ENCODE data around the gene R3HCC1L. TPM values are rescaled to one million over a fixed set of nuclear protein-coding genes. Genes with fewer than 3 reads are reported as not detected.

Gene R3HCC1L
- total and polyA plus RNA-seq, 2 of the 4 experiments (the other 2 are of a cell fraction): 8.3 to 14.7 TPM

- ATAC-seq (ENCODE audit: low read depth) (no peak), DNase-seq (no peak)
- no peak overlapping the region for H2BK5ac ChIP-seq (ENCODE audit: low read depth, low read length, poor library complexity, severe bottlenecking)
- H2BK15ac ChIP-seq (ENCODE audit: low read depth, low read length): no peak overlapping the region
- H3K79me1 ChIP-seq (ENCODE audit: low read depth in 1 of 2, low read length in 2 of 2): peaks cover 28 to 66% of the 10 kb centered on the region in 2 experiments
- peak overlapping the region; percentile 63; the same call in 1 of the 2 replicates for H3K14ac ChIP-seq (replicated peaks; ENCODE audit: low read depth, low read length)
- no peak overlapping the region for H2BK120ac ChIP-seq (ENCODE audit: low read depth, low read length)
- no peaks in the 10 kb centered on the region for H3K27me3 ChIP-seq (ENCODE audit: control insufficient read depth, insufficient read depth, low read length)
- H3K4me2 ChIP-seq (ENCODE audit: low read depth, low read length): no peak overlapping the region
- H3K4me1 ChIP-seq (ENCODE audit: control insufficient read depth, insufficient read depth, low read length): peaks cover 9% of the 10 kb centered on the region
- no peak overlapping the region for H4K8ac ChIP-seq (ENCODE audit: low read depth in 2 of 2, low read length in 2 of 2)
- no peak overlapping the region for H3K27ac ChIP-seq (ENCODE audit: insufficient read depth, low read length)
- no peaks in the 10 kb centered on the region for H3K9me3 ChIP-seq (ENCODE audit: control insufficient read depth, insufficient read depth, low read length)
- H3K4ac ChIP-seq (ENCODE audit: low read depth, low read length): no peak overlapping the region
- H3K36me3 ChIP-seq (ENCODE audit: control insufficient read depth, insufficient read depth, low read length): no peaks in the 10 kb centered on the region
- no peak overlapping the region for H2AK5ac ChIP-seq (ENCODE audit: low read depth, low read length)
- BruUV-seq (replicated peaks): no TSS peak
- ChIA-PET CTCF (no interaction called here), POLR2A (ENCODE audit: unreplicated experiment) (no interaction called here)
- H3K18ac ChIP-seq (ENCODE audit: low read depth, low read length): no peak overlapping the region; the same call in 1 of the 2 replicates
- in situ Hi-C loops (cut with MboI; ENCODE audit: low sequenced_read_pairs) (no loop called here), dilution Hi-C loops (cut with HindIII; ENCODE audit: low sequenced_read_pairs, unreplicated experiment) (no loop called here), intact Hi-C loops (cut with micrococcal nuclease) (no loop called here)
- no peak overlapping the region for H2AK9ac ChIP-seq (replicated peaks; ENCODE audit: low read depth, low read length, poor library complexity)
- no peak overlapping the region for H4K5ac ChIP-seq (ENCODE audit: low read depth, low read length)
- no peak overlapping the region for H3K4me3 ChIP-seq (ENCODE audit: insufficient read depth, low read depth, low read length)
- H3K9ac ChIP-seq (ENCODE audit: low read depth, low read length): no peak overlapping the region
- no peak overlapping the region for H4K91ac ChIP-seq (ENCODE audit: insufficient read depth, low read depth, low read length)
- H3K56ac ChIP-seq (ENCODE audit: extremely low read depth, insufficient read depth, low read length): no peak overlapping the region
- H2AFZ ChIP-seq (replicated peaks; ENCODE audit: low read length, poor library complexity): no peak overlapping the region
- H3K9me1 ChIP-seq (ENCODE audit: insufficient read depth, low read length): peaks cover 12% of the 10 kb centered on the region
- H2BK20ac ChIP-seq (ENCODE audit: low read depth, low read length): no peak overlapping the region
- H3K23ac ChIP-seq (ENCODE audit: low read depth, low read length): no peak overlapping the region
- H4K20me1 ChIP-seq (ENCODE audit: insufficient read depth, low read length): peaks cover 33% of the 10 kb centered on the region
- no peak for TF ChIP-seq CHD1 (IDR thresholded peaks at IDR 0.05; ENCODE audit: low read depth, low read length)
- no peak for TF ChIP-seq CEBPB (IDR thresholded peaks at IDR 0.05; ENCODE audit: low read depth, low read length)
- no peak for TF ChIP-seq RAD21 (IDR thresholded peaks at IDR 0.05; ENCODE audit: low read length)
- TF ChIP-seq MAZ (IDR thresholded peaks at IDR 0.05; ENCODE audit: borderline replicate concordance, low read depth, low read length): no peak
- TF ChIP-seq, protein P1, sequence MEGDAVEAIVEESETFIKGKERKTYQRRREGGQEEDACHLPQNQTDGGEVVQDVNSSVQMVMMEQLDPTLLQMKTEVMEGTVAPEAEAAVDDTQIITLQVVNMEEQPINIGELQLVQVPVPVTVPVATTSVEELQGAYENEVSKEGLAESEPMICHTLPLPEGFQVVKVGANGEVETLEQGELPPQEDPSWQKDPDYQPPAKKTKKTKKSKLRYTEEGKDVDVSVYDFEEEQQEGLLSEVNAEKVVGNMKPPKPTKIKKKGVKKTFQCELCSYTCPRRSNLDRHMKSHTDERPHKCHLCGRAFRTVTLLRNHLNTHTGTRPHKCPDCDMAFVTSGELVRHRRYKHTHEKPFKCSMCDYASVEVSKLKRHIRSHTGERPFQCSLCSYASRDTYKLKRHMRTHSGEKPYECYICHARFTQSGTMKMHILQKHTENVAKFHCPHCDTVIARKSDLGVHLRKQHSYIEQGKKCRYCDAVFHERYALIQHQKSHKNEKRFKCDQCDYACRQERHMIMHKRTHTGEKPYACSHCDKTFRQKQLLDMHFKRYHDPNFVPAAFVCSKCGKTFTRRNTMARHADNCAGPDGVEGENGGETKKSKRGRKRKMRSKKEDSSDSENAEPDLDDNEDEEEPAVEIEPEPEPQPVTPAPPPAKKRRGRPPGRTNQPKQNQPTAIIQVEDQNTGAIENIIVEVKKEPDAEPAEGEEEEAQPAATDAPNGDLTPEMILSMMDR (conservative IDR thresholded peaks at IDR 0.05; ENCODE audit: low read depth, low read length): no peak
- TF ChIP-seq POLR2A (IDR thresholded peaks at IDR 0.05; ENCODE audit: low read depth, low read length): no peak
- TF ChIP-seq USF2 (IDR thresholded peaks at IDR 0.05; ENCODE audit: low read depth, low read length): no peak
- TF ChIP-seq NFE2L2 (IDR thresholded peaks at IDR 0.05; ENCODE audit: low read depth, low read length): no peak
- no peak for TF ChIP-seq SMC3 (IDR thresholded peaks at IDR 0.05; ENCODE audit: low read depth, low read length)
- TF ChIP-seq, protein P2, sequence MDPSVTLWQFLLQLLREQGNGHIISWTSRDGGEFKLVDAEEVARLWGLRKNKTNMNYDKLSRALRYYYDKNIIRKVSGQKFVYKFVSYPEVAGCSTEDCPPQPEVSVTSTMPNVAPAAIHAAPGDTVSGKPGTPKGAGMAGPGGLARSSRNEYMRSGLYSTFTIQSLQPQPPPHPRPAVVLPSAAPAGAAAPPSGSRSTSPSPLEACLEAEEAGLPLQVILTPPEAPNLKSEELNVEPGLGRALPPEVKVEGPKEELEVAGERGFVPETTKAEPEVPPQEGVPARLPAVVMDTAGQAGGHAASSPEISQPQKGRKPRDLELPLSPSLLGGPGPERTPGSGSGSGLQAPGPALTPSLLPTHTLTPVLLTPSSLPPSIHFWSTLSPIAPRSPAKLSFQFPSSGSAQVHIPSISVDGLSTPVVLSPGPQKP (IDR thresholded peaks at IDR 0.05; ENCODE audit: borderline replicate concordance, low read depth, low read length): no peak
- no peak for TF ChIP-seq RCOR1 (IDR thresholded peaks at IDR 0.05; ENCODE audit: insufficient replicate concordance, low read length)
- no peak for TF ChIP-seq MAFK (IDR thresholded peaks at IDR 0.05; ENCODE audit: low read depth, low read length)
- no peak for TF ChIP-seq FOS (IDR thresholded peaks at IDR 0.05; ENCODE audit: low read depth, low read length)
- TF ChIP-seq RFX5 (IDR thresholded peaks at IDR 0.05; ENCODE audit: low read depth, low read length): no peak
- TF ChIP-seq BHLHE40 (IDR thresholded peaks at IDR 0.05; ENCODE audit: low read depth, low read length): no peak
- TF ChIP-seq MXI1 (IDR thresholded peaks at IDR 0.05; ENCODE audit: borderline replicate concordance, low read depth, low read length): no peak
Measured at GRCh38 chr10:98141484-98142073, 7.1 kb downstream of the R3HCC1L start.
